HG02884 (cell line): Measurements from ENCODE around the gene JAM3.

Source experiments
- ATAC-seq: cut with Tn5 transposase; IDR thresholded peaks from one replicate; pipeline ENCODE4 v1.9.1; 2021; ENCODE audit warnings: mild to moderate bottlenecking, moderate library complexity; ENCODE audit not compliant: unreplicated experiment

JAM3 gene

DNA sequence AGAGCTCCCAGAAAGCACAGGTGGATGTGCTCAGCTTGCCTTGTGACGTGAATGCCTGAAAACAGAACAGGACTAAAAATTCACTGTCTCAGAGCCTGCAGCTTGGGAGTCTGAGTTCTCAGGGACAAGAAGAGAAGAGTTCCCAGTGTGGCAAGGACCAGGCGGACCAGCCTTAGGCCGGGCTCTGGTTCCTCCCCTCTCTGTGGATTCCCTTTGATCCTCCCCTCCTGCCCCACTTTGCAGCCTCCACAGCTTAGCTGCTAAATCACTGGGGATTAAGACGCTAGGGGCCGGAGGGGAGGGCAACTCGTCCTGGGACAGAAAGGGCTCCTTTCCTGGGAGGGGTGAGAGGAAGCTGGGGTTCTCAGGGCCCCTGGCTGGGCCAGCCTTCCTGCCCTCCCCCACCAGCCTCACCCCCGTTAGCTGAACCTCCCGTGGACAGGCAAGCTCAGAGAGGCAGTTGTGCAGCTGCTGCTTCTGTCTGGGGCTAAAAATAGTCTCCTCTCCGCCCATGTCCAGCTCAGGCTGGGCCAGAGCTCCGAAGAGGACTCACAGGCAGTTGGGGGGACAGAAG lies 29.9 kb upstream of the JAM3 start:
- ATAC-seq: no peak

- no peak for ATAC-seq
These were observed 29.0 kb upstream of the JAM3 start for GRCh38 chr11:134039726-134040385.

DNA sequence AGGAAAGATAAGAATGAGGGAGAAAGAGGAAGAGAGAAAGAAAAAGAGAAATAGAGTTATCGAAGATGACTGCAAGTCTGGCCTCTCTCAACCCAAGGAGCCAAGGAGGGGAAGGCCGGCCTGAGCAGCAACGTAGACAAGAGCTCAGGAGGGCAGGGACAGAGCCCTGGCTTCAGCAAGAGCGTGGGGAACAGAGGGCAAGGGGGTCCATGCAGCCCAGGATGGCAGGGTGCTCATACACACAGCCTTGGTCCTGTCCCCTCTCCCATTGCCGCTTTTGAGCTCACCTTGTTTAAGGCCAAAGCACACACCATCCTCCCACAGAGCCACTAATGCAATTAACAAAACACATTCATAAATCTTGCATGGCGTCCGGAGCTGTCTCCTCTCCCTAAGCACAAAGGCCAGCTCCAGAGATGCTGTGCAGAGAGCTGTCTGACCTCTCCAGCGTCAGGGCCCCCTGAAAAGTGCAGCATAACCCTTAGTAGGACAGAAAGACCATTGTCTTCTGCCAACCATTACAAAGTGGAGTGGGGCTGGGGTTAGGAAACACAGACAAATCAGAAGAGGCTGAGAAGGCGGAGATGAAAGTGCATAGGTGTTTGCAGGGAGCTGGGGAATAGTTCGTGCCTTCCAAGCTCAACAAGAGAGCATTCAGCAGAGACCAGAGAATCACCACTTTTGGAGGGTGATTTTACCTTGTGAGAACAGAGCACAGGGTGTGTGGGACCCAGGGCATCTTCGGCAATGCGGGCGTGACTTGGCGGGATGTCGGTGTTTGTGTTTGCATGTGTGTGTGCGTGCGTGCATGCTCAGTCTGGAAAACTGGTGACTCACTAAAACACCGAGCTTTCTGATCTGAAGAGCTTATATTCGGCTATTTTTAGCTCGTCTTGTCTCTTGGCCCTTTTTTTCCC lies 28.2 kb upstream of the JAM3 start:
- ATAC-seq: no peak

DNA sequence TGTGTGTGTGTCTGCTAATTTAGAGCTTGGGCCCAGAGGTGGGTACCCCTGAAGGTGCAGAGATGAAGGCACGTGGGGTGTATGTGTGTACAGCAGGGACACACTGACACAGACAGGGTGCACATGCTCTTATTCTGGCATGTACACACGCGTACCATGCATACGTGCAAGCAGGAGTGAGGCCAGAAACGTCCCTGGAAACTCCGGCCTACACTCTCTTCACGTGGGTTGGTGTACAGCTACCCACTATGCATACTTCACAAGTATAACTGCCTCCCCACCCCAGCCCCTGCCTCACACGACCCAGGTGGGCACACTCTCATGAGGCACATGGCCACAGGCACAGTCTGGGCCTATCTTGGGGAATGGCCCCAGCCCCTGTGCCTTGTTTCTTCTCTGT lies 27.5 kb upstream of the JAM3 start:
- no peak for ATAC-seq

- ATAC-seq: no peak
These were observed 26.8 kb upstream of the JAM3 start for GRCh38 chr11:134041791-134042696.

GRCh38 chr11:134043821-134044420 lies 25.0 kb upstream of the JAM3 start:
- ATAC-seq: no peak

GRCh38 chr11:134044514-134045284 lies 24.2 kb upstream of the JAM3 start:
- ATAC-seq: no peak

DNA sequence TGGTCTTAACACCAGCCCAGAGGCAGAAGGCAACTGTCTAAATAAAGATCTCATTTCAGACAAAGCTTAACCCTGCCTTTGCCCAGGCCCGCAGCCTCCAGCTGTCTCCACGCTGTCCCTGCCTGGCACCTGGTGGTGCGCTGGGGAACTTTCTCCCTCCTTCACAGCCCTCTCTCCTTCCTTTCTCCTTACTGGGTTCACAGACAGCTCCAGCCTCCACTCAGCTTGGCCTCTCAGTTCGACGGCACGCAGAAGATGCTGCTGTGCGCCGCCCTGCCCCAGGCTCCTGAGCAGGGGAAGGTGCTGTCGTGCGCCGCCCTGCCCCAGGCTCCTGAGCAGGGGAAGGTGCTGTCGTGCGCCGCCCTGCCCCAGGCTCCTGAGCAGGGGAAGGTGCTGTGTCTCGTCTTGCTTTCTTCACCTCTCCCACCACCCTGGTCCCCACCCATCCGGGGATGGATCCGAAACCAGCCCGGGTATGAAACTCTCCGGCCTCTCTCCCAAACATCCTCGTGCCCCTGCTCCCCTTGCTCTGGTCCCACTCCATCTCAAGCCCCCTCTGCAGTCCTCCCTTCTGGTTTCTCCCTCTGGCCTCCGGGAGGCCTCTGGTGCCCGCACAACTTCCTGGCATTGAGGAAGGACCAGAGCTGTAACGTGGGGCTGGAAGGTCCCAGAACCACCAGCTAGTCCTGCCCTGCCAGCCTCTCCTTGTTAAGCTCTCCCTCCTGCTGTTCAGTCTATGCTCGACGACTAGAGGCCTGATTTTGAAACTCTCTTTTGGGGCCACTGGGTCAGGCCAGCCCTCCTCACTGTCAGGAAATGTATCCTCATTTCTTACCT lies 22.9 kb upstream of the JAM3 start:
- no peak for ATAC-seq

- no peak for ATAC-seq
These were observed 22.0 kb upstream of the JAM3 start for GRCh38 chr11:134046681-134047449.

- ATAC-seq: no peak
These were observed 21.3 kb upstream of the JAM3 start for GRCh38 chr11:134047586-134047999.

- no peak for ATAC-seq
These were observed 20.8 kb upstream of the JAM3 start for GRCh38 chr11:134048028-134048427.

DNA sequence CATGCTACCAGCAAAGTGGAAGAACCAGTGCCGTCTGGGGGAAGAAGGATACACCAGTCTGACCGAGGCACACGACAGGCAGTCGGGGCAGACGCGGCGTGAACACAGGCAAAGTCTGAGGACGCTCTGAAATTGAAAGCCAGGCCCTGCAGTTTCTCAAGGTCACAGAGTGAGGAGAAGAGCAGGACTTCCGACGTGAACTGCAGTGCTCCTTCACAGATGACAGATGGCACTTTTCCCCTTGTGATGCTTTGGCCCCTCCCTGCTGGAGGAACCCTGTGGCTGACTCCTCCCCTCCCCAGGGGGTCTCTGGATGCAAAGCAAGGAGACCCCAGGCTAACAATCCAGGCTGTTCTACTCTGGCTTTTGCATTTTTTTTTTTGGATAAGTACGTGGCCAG lies 19.6 kb upstream of the JAM3 start:
- ATAC-seq: no peak

DNA sequence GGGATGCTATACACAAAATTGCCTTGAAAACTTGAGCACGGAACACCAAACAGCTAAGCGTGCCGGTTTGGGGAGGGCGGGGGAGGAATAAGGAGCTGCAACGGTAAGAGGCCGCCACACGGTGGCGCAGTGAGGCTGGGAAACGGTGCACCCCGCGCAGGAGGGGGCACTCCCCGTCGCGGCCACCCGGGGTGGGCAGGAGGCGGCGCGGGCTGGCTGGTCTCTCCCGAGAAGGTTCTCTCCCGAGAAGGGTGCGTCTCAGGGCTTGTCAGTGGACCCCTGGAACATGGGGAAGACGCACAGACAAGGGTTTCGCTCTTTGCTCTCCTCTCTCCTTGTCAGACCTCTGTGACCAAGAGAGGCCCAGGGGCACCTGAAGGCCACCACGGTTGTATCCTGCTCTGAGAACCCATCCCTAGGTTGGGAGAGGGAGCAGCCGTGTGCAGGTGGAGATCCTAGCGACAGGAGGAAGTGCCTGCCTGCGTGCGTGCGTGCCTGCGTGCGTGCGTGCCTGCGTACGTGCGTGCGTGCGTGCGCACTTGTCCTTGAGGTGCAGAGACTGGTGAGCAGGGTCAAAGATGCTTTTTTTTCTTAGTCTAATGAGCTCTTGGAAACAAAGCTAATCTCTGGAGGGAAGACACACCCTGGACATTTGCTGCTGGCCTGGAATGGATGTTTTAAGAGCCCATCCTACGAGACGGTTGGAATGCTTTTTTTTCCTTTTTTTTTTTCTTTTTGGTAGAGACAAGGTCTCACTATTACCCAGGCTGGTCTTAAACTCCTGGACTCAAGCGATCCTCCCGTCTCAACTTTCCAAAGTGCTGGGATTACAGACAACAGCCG lies 18.1 kb upstream of the JAM3 start:
- peak; percentile 93 for ATAC-seq

DNA sequence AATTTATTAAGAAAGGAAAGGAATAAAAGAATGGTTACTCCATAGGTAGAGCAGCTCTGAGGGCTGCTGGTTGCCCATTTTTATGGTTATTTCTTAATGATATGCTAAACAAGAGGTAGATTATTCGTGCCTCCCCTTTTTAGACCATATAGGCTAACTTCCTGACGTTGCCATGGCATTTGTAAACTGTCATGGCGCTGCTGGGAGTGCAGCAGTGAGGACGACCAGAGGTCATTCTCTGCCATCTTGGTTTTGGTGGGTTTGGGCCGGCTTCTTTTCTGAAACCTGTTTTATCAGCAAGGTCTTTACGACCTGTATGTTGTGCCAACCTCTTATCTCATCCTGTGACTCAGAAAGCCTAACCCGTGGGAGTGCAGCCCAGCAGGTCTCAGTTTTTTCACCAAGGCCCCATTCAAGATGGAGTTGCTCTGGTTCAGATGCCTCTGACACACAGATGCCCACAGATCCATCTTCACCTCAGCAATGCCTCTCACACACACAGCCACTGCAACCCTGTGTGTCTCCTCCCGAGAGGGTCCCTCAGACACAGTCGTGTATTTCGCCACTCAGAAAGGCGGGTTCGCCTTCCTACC lies 16.4 kb upstream of the JAM3 start:
- no peak for ATAC-seq

DNA sequence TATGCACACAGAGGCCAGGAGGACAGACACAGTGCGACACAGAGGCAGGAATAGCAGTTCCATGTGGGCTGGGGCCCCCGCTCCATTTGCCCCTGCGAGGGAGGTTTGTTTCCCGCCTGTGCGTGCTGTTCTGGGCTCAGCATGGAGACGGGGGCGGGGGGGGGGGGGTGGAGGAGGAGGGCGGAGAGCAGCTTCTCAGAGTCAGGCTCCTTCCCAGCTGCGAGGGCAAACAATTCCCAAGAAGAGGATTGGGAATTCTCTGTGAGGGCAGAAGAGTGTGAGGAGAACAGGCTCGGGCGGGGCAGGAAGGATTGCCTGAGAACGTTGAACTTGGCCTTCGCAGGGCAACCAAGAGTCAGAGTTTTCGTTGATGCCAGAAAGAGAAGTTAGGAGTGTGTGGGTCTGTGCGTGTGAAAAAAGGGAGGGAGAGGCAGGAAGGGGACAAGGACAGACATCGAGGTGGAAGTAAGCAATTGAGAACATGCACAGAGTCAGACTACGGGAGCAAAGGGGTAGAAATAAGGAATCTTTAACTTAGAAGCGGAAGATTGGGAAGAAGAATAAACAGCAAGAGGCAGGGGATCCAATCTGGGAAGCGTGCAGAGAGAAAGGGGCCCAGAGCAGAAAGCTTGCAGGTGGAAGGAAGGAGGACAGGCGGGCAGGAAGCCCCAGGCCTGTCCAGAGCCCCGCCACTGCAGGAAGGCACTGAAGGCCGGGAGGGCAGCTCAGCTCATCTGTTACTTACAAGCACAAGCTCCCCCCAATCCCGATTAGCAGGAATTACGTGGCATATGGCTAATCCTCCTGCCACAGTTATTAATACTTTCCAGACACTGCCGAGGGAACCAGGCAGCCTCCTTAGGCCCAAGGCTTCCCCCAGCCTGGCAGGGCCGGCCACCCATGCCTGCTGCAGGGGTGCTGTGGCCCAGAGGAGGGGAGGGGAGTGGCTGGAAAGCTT lies 15.6 kb upstream of the JAM3 start:
- no peak for ATAC-seq

GRCh38 chr11:134055029-134055428 lies 13.8 kb upstream of the JAM3 start:
- ATAC-seq: no peak
